HG03521 (cell line): ENCODE measurements around the gene MEX3B.

Experiments
- ATAC-seq: cut with Tn5 transposase; IDR thresholded peaks from one replicate; pipeline ENCODE4 v1.9.1; 2021; ENCODE audit warnings: mild to moderate bottlenecking, moderate library complexity; ENCODE audit not compliant: unreplicated experiment

The MEX3B gene

GRCh38 chr15:82045892-82046665 is at the start of gene MEX3B:
MEX3B (minus strand) TSS chr15:82046018; CDS start chr15:82045705, 313 bp downstream.
- peak; percentile 64 for ATAC-seq

GRCh38 chr15:82093774-82094211 is 48.0 kb upstream of the MEX3B start:
- no peak for ATAC-seq

GRCh38 chr15:82093325-82093724 is 47.5 kb upstream of the MEX3B start:
- no peak for ATAC-seq

GRCh38 chr15:82091636-82092140 is 45.9 kb upstream of the MEX3B start:
- no peak for ATAC-seq

- ATAC-seq, result no peak
These were observed 40.6 kb upstream of the MEX3B start for GRCh38 chr15:82086243-82086995.

GRCh38 chr15:82081914-82082762 is 36.3 kb upstream of the MEX3B start:
- ATAC-seq, result no peak

- no peak for ATAC-seq
These were observed 35.0 kb upstream of the MEX3B start for GRCh38 chr15:82080774-82081173.

- ATAC-seq, result no peak
These were observed 33.9 kb upstream of the MEX3B start for GRCh38 chr15:82079736-82080135.

GRCh38 chr15:82074610-82075009 is 28.8 kb upstream of the MEX3B start:
- no peak for ATAC-seq

GRCh38 chr15:82072926-82073537 is 27.2 kb upstream of the MEX3B start:
- no peak for ATAC-seq

- no peak for ATAC-seq
These were observed 20.6 kb upstream of the MEX3B start for GRCh38 chr15:82066455-82066854.

GRCh38 chr15:82064824-82065223 is 19.0 kb upstream of the MEX3B start:
- no peak for ATAC-seq

GRCh38 chr15:82062479-82063454 is 16.9 kb upstream of the MEX3B start:
- ATAC-seq, result no peak

GRCh38 chr15:82060817-82061216 is 15.0 kb upstream of the MEX3B start:
- ATAC-seq, result no peak

GRCh38 chr15:82058517-82059204 is 12.8 kb upstream of the MEX3B start:
- ATAC-seq, result no peak

- ATAC-seq, result no peak
These were observed 12.2 kb upstream of the MEX3B start for GRCh38 chr15:82058026-82058425.

- ATAC-seq, result no peak
These were observed 11.4 kb upstream of the MEX3B start for GRCh38 chr15:82056958-82057823.

- no peak for ATAC-seq
These were observed 6.9 kb upstream of the MEX3B start for GRCh38 chr15:82052751-82053150.
